ENCODE results near the gene COG6.
A peak's percentile ranks its signal among the peaks of the same experiment; 100 is the strongest.

Gene COG6

DNA sequence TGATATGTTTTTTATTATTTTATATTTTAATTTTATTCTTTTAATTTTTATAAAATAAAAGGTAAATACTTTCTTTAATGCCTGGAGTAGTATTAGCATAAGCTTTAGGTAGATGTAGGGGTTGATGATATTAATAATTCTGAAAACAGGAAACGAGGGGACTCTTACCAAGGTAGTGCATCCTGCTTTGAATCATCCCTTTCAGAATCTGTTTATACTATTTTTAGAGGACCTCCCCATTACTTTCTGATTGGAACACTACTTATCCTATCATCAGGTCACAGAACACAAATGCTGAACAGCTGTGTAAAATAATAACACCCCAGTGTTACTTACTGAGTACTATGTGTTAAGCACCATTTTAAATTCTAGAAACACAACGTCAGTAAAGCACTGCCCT is 27.3 kb downstream of the COG6 start:
- FAIRE-seq, result no peak

DNA sequence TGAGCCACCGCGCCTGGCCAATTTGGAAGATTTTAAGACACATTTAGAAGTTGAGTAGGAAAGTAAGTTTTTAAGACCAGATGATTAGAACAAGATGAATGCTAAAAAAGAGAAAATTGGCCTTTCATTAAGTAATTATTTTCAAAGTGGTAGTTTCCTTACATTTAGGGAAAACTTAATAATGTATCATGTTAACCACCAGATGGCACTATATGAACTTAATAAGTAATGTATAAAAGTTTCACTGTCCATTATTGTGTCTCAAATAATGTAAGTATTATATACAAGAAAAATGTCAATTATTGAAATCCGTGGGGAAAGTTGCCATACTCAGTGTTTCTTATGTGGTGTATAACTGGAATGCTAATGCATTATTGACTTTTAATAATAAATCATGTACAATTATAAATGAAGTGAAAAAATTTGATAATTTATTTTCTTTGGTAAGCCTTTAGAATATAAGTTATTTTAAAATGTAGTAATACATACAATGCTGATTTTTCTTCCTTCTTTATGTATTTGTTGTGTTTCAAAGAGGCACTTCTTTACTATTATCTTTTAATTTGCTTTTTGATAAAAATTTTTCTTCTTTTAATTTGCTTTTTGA is 29.2 kb downstream of the COG6 start:
- FAIRE-seq, result peak; percentile 93

DNA sequence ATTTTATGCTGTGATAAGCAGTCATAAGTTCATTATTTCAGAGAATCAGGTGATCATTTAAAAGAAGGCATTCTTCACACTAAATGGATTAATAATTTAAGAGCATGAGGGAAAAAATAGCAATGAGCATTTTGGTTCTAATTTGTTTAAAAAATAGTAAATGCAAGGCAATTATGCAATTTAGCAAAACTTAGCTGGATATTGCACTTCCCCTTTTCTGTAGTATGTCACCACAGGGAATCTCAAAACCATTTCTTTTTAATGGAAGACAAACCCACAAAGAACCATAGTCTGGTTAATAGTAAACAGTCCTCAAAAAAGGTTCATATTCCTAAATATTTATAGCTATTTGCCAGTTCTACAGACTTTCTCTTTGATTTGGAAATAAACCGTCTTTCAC is 30.2 kb downstream of the COG6 start:
- FAIRE-seq, result no peak

DNA sequence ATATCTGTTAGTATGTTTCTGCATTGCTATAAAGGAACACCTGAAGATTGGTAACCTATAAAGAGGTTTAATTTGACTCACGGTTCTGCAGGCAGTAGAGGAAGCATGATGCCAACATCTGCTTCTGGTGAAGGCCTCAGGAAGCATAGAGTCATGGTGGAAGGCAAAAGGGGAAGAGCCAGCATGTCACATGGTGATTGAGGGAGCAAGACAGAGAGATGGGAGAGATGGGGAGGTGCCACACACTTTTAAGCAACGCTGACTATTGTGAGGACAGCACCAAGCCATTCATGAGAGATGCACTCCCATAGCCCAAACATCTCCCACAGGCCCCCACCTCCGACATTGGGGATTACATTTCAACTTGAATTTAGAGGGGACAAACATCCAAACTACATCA is 32.8 kb downstream of the COG6 start:
- no peak for FAIRE-seq

DNA sequence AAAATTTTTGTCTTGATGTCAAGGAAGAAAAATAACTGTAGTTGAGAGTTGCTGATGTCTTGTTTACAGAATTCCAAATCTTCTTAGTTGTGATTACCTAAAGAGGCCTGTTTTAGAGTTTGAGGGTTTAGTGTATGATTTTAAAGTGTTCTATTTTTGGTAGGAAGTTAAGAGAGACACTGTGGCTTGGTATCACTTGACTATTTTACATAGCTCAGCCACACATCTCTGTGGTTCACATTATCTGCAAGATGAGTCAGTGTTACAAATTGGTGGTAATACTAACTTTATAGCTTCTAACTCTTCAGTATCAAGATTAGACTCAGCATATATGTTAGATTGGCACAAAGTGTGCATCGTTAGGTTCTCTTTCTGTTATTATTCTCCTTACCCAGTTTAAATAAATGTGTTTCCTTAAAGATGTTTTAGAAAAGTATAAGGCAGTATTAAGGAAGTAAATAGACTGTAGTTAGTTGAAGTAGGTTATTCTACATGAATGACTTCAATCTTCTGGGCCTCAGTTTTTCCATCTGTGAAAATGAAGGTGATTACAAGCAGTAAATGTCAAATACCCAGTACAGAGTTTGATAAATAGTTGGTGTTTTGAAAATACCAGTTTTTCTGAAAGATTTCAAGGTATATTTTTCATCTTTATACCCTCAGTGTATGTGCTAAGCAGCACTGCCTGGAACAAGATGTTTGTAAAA is 33.4 kb downstream of the COG6 start:
- no peak for FAIRE-seq

DNA sequence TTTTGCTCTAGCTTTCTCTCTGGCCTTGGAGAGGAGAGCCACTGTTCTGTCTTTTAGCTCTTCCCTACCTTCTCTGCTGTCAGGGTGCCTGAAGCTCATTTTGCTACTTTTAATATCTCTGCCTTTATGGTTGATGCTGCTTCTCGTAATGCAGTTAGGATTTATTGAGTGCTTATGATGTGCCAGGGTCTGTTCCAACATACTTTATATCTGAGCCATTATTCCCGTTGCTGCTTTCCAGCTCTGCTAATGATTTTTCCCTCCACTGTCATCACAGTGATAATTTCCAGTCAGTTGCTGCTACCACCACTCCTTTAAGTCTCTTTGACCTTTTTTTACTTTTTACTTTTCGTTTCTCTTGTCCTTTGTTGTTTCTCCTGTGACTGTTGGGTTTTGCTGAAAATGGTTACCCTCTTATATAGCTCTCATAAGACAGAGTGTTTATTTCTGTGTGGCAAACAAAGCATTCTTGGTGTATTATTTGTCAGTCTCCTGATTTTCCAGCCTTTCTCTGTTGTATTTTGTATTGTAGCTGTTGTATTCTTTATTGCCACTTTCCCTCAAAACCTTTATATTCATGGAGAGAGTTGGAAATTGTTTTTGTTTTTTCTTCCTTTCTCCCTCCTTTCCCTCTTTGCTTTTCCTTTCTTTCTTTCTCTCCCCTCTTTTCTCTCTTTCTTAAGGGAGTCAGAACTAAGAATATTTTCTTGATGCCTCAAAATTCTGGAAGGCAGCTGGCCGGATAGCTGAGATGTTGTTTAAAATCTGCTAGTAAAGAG is 37.4 kb downstream of the COG6 start:
- FAIRE-seq, result no peak

DNA sequence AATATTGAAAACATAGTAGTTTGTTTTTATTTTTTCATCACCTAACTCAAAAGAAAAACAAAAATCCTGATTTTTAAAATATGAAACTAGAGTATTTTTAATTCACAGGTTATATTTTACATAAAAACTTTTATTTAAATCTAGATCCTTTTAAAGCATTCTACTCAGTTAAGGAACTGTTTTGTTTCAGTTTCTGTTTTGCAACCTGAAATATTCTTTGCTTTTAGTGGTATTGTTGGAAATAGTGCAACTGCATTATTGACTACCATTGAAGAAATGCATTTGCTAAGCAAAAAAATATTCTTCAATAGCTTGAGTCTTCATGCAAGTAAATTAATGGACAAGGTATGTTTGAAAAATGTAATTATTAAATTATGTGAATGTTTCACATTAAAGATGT is 43.8 kb downstream of the COG6 start:
- no peak for FAIRE-seq

DNA sequence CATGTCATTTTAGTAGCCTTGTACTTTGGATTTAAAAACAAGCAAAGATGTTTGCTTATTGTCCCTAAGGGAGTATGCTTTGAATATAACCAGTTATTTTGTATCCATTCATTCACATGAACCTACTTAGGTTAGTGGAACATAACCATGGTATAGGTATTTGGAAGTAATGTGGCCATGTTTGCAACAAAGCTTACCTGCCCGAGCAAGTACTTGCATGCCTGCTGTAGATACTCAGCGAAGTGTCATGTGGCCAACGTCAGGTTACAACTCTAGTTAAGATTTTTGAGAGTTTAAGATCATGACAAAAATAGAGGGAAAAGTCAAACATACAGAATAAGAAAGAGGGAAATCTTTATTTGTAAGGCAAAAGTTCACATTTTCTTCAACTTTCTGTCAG is 57.2 kb downstream of the COG6 start:
- no peak for FAIRE-seq

DNA sequence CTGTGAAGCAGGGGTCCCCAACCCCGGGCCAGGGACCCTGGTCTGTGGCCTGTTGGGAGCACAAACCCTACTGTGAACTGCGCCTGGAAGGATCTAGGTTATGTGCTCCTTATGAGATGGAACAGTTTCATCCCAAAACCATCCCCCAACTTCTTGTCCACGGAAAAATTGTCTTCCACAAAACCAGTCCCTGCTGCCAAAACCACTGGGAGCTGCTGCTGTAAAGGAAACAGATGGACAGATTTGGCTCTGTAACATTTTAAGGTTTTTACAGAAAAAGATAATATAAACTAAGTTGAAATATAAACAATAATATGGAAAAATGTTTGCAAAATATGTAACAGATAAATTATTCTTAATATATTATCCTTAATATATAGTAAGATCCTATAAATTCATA is 73.7 kb downstream of the COG6 start:
- no peak for FAIRE-seq

DNA sequence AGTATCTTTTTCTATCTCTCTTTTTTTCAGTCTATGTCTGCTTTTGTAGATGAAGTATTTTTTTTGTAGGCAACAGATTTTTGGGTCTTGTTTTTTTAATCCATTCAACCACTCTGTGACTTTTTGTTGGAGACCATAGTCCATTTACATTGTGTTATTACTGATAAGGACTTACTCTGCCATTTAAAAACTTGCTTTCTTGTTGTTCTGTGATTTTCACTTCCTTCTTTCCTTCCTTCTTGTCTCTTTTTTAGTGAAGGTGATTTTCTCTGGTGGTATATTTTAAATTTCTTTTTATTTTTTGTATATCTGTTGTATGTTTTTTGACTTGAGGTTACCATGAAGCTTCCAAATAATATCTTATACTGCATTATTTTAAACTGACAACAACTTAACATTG is 79.5 kb downstream of the COG6 start:
- no peak for FAIRE-seq

DNA sequence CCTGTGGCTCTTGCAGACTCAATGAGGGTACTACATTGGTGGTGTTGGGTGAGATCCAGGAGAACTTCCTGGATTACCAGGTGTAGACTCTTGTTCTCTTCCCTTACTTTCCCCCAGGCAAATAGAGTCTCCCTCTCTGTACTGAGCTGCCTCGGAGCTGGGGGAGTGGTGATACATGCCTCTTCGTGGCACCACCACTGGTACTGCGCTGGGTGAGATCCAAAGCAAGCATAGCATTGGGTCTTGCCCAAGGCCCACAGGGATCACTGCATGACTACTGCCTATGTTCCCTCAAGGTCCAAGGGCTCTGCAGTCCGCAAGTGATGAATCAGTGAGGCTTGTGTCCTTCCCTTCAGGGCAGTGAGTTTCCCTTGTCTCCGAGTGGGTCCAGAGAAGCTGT is 81.6 kb downstream of the COG6 start:
- no peak for FAIRE-seq

DNA sequence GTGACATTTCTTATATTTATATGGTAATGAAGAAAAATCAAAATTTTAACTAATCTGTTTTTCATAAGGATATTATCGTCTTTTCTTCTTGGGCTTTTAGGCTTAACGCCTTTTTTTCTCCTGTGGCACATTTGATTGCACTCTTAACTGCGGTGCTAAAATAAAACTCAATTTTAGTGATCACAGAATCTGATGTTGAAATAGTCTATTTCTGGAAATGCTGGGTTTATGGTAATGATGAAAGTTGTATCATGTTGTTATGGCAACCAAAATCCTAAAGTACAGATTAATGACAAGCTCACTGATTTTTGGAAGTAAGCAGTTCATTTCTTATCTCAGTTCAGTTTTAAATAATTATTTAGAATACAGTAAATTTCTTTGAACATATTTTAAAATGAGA is 85.3 kb downstream of the COG6 start:
- no peak for FAIRE-seq

DNA sequence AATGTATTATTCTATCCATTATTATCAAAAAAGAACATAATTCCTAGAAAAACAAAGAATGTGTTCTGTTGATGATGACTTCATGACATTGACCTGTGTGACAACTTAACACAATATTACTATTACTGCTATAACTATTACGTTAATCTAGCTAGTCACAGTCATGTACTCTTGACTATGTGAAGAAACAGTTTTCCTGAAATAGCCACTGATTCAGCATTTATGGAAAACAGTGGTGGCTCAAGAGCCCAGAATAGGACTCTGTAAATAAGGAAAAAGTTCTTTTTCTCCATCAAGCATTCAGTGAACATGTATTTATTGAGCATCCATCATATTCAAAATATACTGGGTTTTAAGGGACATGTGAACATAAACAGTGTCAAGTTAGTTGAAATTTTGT is 93.5 kb downstream of the COG6 start:
- FAIRE-seq, result no peak

DNA sequence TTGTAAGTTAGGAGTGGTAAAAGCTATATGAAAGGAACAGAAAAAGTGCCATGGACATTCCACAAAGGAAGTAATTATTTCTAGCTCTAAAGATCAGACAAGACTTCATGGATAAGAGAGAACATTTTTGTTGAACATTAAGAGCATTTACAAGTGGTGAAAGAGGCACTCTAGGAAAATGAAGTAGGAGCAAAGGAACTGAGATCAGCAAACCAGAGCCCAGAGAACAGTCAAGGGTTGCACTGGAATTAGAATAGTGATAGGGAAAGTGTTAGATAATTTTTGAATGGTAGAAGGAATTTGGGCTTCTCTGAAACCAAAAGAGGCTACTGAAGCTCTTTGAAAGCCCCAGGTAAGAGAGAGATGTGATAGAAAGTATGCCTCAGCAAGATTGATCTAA is 94.1 kb downstream of the COG6 start:
- no peak for FAIRE-seq

DNA sequence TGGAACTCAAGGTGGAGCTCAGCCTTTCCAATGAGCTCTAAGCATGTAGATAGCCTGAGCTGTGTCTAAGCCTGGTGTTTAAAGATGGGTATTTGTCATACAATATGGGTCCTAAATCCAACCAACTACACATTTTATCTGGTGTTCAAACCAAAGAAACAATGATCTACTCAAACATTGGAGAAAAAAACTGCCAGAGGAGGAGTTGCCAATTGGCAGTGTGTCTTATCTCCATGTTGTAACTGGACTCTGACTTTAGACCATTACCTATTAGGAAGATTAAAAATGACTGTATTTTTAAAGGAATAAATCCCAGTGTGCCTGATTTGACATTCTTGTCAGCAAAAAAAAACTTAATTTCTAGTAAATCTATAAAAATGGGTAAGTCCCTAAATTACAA is 96.3 kb downstream of the COG6 start:
- no peak for FAIRE-seq

DNA sequence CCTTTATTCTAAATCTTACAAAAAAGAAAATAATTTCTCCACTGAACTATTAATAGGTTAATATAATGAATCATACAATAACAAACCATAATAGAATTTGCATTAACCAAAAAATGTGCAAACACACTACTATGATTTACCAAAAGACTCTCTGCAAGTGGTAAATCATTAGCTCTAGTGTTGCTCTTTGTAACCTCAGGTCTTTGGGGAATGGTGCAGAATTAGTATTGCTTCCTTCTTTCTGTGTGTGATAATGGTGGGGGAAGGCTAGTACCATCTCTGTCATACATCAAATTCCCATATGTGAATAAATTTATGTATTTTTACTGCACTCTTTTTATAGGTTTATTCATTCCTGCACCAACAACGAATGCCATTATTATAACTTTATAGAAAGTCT is 105.1 kb downstream of the COG6 start:
- FAIRE-seq, result no peak

DNA sequence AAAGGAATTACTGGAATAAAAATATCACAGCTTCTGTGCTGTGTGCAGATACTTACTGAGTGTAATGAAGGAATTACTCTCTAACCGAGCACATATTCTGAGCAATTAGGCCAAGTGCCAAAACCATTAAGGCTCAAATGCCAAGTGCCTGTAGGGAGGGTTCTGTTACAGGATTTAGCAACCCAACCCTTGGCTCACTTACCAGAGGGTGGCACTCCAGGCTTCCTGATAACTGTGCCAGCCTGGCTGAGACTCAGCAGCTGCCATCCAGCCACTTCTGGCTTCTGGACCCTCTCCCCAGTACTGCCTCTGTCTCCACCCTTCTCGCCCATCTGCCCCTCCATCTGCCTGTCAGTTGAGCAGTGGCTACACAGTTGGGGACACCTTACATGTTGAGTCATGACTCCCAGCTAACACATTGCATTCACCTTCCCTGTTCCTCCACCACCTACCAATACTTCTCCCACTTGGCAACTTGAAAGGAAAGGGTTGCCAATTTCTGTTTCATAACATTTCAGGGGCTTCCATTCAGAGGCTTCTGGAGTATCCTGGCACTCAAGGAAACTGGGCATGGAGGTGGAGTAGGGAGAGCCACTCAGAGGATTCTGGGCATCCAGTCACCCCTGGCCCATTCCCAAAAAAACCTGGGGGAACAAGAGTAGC is 110.5 kb downstream of the COG6 start:
- no peak for FAIRE-seq

DNA sequence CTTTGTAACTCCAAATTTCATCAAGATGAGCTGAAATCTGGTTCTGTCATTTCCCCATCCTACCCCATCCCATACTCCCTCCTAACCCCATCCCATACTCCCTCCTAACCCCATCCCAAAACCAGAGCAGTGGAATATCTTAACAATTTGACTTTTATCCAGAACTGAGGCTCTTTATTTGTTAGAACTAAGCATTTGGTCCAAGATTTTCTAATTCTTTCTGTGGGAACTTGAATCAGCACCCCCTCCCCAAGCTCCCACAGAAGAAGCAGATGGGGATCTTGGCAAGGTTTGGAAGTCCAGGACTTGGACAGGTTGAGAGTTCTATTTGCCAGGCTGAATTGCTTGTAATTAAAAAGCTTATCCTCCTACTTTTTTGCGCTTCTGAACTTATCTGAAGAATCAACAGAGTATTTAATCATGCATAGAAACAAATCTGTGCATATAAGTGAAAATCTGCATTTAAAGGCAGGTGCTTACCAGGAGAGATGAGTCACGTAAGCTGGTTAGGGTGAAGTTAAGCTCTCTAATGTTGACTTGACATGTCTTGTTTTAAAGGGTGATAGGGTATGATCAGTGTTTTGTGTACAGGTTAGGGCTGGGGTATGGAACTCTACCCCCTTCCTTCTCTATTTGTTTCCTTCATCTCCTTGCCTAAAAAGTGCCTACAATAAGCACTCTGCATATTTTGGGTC is 111.1 kb downstream of the COG6 start:
- FAIRE-seq, result no peak

DNA sequence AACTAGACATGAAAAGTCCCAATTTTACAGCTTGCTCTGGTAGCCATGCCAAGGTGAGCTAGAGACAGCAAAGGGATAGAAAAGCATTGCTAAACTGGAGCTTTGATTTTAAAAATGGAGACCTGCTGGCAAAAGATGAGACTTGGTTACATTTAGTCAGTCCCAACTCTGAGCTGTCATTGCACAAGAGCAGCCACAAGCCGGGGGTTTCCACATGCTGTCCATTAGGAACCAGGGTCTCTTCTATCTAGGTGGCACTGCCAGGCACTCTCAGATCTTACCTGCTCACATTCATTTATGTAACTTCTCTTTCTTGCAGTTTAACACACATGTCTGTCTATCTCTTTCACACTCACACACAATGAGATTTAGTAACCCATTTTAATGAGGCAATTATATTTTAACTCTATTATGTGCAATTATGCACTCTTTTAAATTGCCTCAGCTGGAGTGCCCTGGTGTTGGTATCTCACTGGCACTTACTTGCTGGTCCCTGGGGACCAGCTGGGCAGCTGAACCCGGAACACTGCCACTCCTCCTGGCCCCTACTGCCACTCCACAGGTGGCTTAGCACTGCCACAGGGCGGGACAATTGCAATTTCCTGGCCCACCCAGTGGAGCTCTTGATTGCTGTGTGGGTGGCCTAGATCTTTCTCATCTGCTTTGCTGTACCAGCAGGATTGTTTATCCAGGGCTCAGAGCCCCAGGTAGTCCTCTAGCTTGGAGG is 112.5 kb downstream of the COG6 start:
- FAIRE-seq, result no peak

DNA sequence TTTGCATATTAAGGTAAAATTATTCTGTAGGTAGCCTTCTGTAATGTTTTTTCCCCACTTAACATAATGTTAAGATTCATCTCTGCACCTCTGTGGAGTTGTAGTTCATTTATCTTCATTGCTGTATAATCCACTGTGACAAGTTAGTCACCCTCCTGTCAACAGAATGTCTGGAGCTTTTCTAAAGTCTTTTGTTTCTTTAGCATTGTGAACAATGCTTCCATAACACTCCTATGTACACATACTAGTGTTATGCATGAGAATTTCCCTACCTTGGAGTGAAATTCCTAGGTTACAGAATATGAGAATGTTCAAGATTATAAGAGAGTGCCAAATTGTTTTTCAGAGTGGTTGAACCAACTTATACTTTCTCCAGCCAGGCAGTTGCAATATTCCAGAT is 113.5 kb downstream of the COG6 start:
- no peak for FAIRE-seq

DNA sequence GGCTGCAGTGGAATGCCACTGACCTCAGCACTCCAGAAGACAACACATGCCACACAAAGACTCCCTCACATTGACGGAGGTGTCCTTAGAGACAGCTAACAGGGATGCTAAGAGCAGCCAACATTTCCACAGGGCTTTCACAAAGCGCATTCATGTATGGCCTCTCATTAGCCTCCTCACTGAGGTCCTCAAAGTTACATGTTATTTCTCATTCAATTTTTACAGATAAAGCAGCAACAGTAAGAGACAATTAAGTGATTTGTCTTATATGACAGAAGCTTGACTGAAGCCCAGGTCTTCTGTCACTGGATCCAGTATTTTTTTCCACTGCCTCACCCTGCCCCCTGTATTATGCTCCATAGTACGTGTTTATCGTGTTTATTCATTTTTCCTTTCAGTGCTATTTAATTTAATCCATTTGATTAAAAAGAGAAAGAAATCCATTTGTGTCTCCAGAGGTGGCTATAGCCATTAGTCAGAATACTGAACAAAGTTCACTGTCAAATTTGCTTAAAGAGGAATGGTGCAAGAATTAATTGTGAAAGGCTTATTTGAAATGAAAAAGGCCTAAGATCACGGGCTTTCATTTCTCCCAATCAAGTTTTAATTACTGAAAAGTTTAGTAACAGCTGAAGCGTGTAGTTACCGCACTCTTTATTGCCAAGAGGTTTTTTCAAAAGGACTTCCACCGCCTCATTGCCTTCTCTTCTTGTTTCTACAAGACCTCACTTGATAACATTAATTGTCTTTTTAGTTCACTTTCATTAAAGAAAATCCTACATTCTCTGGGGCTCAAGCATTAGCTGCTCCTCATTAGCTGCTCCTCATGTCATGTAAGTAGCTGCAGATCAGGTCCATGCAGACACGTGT is 115.0 kb downstream of the COG6 start:
- no peak for FAIRE-seq
